ENCODE data around the gene DIAPH3.

DNA sequence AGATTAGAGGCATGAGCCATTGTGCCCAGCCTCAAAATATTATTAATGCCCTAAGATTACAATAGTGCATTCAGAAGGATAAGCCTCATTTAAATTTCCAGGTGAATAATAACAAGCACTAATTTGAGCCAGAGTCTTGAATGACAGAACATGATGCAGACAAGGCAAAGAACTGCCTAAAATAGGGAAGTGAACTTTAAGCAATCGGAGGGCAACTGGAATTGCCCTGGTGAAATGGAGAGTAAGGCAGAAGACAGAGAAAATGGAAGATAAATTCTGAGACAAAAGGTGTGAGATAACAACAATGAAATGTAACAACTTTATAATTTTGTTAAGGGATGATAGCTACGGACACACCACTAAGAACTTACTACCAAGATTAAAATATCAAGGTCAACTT, 199.9 kb downstream of the DIAPH3 start:
- TF ChIP-seq HDAC2 (IDR thresholded peaks at IDR 0.05; ENCODE audit: borderline replicate concordance in 1 of 2, low read depth in 2 of 2, low read length in 2 of 2) (no peak), BACH1 (IDR thresholded peaks at IDR 0.05; ENCODE audit: low read length) (no peak), YY1 (IDR thresholded peaks at IDR 0.05; ENCODE audit: low read depth, low read length) (no peak), CREB1 (IDR thresholded peaks at IDR 0.05) (no peak), RFX5 (IDR thresholded peaks at IDR 0.05; ENCODE audit: borderline replicate concordance, low read depth, low read length) (no peak)
- TF ChIP-seq, protein P1, sequence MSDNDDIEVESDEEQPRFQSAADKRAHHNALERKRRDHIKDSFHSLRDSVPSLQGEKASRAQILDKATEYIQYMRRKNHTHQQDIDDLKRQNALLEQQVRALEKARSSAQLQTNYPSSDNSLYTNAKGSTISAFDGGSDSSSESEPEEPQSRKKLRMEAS (IDR thresholded peaks at IDR 0.05) = no peak
- TF ChIP-seq, protein P2, sequence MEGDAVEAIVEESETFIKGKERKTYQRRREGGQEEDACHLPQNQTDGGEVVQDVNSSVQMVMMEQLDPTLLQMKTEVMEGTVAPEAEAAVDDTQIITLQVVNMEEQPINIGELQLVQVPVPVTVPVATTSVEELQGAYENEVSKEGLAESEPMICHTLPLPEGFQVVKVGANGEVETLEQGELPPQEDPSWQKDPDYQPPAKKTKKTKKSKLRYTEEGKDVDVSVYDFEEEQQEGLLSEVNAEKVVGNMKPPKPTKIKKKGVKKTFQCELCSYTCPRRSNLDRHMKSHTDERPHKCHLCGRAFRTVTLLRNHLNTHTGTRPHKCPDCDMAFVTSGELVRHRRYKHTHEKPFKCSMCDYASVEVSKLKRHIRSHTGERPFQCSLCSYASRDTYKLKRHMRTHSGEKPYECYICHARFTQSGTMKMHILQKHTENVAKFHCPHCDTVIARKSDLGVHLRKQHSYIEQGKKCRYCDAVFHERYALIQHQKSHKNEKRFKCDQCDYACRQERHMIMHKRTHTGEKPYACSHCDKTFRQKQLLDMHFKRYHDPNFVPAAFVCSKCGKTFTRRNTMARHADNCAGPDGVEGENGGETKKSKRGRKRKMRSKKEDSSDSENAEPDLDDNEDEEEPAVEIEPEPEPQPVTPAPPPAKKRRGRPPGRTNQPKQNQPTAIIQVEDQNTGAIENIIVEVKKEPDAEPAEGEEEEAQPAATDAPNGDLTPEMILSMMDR (IDR thresholded peaks at IDR 0.05; ENCODE audit: control extremely low read depth in 1 of 3, insufficient read depth in 1 of 3, low read depth in 1 of 3, low read length in 3 of 3) = no peak

Measured in H1 (cell line).